Measurements from ENCODE around the gene MRPL24. TPM values are rescaled to one million over a fixed set of nuclear protein-coding genes. Genes with fewer than 3 reads are reported as not detected.
A peak's percentile ranks its signal among the peaks of the same experiment; 100 is the strongest.

The MRPL24 gene
- total and polyA plus RNA-seq, 2 of the 13 experiments (the other 11 are each of a cell fraction or from before 2014, with no cell fraction given): 38.1 to 42.9 TPM

DNA sequence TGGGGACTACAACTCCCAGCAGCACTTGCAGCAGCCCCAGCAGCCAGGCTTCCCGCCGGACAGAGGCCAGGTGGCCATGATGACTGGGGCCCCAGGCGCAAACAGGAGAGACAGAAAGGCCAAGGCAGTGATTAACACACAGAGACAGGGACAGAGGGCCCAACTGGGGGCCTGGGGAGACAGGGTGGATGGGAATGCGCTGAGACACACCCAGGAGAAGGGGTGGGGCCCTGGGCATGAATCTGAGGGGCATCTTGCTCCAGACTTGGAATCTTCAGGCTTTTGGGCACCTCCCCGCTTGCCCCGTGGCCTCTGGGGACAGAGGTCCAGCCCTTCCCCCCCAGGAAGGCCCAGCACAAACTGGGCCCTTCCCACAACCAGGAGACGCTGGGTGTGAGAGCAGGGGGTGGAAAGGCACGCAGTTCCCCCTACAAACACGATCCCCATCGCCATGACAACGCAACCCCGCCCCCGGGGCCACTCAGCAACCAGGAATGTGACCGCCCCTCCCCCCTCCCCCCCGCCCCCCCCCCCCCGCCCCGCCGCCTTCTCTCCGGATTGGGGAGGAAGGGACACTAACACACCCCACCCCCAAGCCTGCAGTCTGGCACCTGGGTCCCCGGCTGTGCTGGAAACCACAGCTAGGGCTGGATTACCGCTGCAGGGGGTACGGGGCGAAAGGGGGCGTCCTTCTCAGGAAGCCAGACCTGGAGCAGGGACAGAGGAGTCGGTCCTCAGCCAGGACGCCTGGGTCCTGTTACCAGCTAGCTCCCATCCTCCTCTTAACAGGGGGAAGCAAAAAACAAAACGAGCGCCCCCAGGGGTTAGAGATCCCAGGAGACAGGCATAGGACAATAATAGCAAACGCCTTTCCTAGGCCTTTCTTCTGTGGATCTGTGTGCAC is 6.1 kb upstream of the MRPL24 start (continued):
- TF ChIP-seq CTCF (CRISPR knock-in tag; IDR thresholded peaks at IDR 0.05) (peak; percentile 51), ZNF652 (CRISPR knock-in tag; IDR thresholded peaks at IDR 0.05; ENCODE audit: borderline replicate concordance, low read depth) (no peak), U2AF2 (IDR thresholded peaks at IDR 0.05; ENCODE audit: low read depth, low read length) (peak; percentile 83; the same call in 1 of the 2 replicates), GATA4 (IDR thresholded peaks at IDR 0.05; ENCODE audit: borderline replicate concordance, low read depth) (no peak), ZNF282 (IDR thresholded peaks at IDR 0.05; ENCODE audit: partially characterized antibody) (no peak), HDAC1 (CRISPR knock-in tag; IDR thresholded peaks at IDR 0.05) (peak; percentile 42; the same call in 1 of the 2 replicates), SOX5 (CRISPR knock-in tag; IDR thresholded peaks at IDR 0.05; ENCODE audit: borderline replicate concordance) (no peak), KMT2A (CRISPR knock-in tag; IDR thresholded peaks at IDR 0.05) (no peak), KIAA2018 (CRISPR knock-in tag; IDR thresholded peaks at IDR 0.05; ENCODE audit: borderline replicate concordance) (no peak), ZNF430 (CRISPR knock-in tag; IDR thresholded peaks at IDR 0.05) (no peak), POGZ (CRISPR knock-in tag; IDR thresholded peaks at IDR 0.05) (no peak), ZNF605 (CRISPR knock-in tag; IDR thresholded peaks at IDR 0.05) (no peak), POLR2G (IDR thresholded peaks at IDR 0.05; ENCODE audit: low read depth, low read length) (peak; percentile 76), RNF2 (conservative IDR thresholded peaks at IDR 0.05; ENCODE audit: low read depth) (no peak), GTF3A (CRISPR knock-in tag; conservative IDR thresholded peaks at IDR 0.05) (no peak), ZNF574 (CRISPR knock-in tag; IDR thresholded peaks at IDR 0.05) (peak; percentile 68; the same call in 1 of the 2 replicates), ZNF326 (CRISPR knock-in tag; IDR thresholded peaks at IDR 0.05; ENCODE audit: borderline replicate concordance) (no peak)

All from HepG2 (cell line).